ENCODE measurements around the gene RASA2.

The RASA2 gene

GRCh38 chr3:141653847-141654246 is 167.0 kb downstream of the RASA2 start:
- DNase-seq (ENCODE audit: low read depth) = no peak
- no peak overlapping the region for H3K4me3 ChIP-seq (ENCODE audit: low read depth, low read length)
- no peak for TF ChIP-seq CTCF (IDR thresholded peaks at IDR 0.05; ENCODE audit: low read depth, low read length, missing control alignments)
- in situ Hi-C loops (cut with HindIII; ENCODE audit: low sequenced_read_pairs) = no loop called here

- H3K4me3 ChIP-seq (ENCODE audit: low read depth, low read length) = no peak overlapping the region
- no peak for TF ChIP-seq CTCF (IDR thresholded peaks at IDR 0.05; ENCODE audit: low read depth, low read length, missing control alignments)
- in situ Hi-C loops (cut with HindIII; ENCODE audit: low sequenced_read_pairs) = no loop called here
- no peak for DNase-seq (ENCODE audit: low read depth)
Measured at GRCh38 chr3:141655801-141656200, 169.0 kb downstream of the RASA2 start.

GRCh38 chr3:141656771-141657170 is 169.9 kb downstream of the RASA2 start:
- in situ Hi-C loops (cut with HindIII; ENCODE audit: low sequenced_read_pairs) = no loop called here
- no peak for TF ChIP-seq CTCF (IDR thresholded peaks at IDR 0.05; ENCODE audit: low read depth, low read length, missing control alignments)
- no peak overlapping the region for H3K4me3 ChIP-seq (ENCODE audit: low read depth, low read length)
- DNase-seq (ENCODE audit: low read depth) = no peak

GRCh38 chr3:141657516-141657915 is 170.7 kb downstream of the RASA2 start:
- DNase-seq (ENCODE audit: low read depth) = no peak
- in situ Hi-C loops (cut with HindIII; ENCODE audit: low sequenced_read_pairs) = no loop called here
- TF ChIP-seq CTCF (IDR thresholded peaks at IDR 0.05; ENCODE audit: low read depth, low read length, missing control alignments) = no peak
- no peak overlapping the region for H3K4me3 ChIP-seq (ENCODE audit: low read depth, low read length)

GRCh38 chr3:141659821-141660613 is 173.2 kb downstream of the RASA2 start:
- in situ Hi-C loops (cut with HindIII; ENCODE audit: low sequenced_read_pairs) = no loop called here
- peak overlapping the region; percentile 51 for H3K4me3 ChIP-seq (ENCODE audit: low read depth, low read length)
- TF ChIP-seq CTCF (IDR thresholded peaks at IDR 0.05; ENCODE audit: low read depth, low read length, missing control alignments) = no peak
- no peak for DNase-seq (ENCODE audit: low read depth)

GRCh38 chr3:141660614-141660947 is 173.8 kb downstream of the RASA2 start:
- in situ Hi-C loops (cut with HindIII; ENCODE audit: low sequenced_read_pairs) = no loop called here
- TF ChIP-seq CTCF (IDR thresholded peaks at IDR 0.05; ENCODE audit: low read depth, low read length, missing control alignments) = no peak
- H3K4me3 ChIP-seq (ENCODE audit: low read depth, low read length) = peak overlapping the region; percentile 51
- DNase-seq (ENCODE audit: low read depth) = no peak

All from astrocyte of the cerebellum (primary cell).